ENCODE data around the gene TTC21A. TPM values are rescaled to one million over a fixed set of nuclear protein-coding genes. Genes with fewer than 3 reads are reported as not detected.

Gene TTC21A
- polyA plus RNA-seq, 4 donors, result 1.7 to 12.7 (median 7.0) TPM

DNA sequence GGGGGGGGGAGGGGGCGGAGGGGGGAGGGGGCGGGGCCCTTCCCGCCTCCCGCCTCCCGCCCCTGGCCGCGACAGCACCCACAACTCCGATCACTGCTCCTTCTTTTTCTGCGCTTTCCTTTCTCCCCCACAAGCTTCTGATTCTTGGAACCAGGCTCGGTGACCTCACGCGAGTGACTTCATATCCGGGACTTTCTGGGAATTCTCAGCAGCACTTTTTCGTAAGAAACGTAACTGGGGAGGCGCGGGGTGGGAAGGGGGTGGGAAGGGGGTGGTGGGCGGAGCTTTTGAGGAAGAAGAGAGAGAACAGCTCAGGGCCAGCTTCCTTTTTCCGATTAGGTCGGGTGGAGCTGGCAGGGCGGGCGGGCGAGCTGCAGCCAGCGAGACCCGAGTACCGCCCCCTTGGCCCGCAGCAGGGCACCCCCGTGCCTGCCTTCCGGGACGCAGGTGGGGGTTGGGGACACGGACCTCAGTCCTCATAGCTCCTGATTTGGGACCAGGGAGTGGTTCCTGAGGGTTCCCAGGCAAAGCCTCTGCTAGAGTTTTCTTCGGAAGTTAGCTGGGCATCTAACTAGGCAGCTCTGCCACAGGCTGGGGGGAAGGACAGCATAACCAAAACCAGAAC lies 70.3 kb downstream of the TTC21A start:
- WGBS, 3 donors, result 1% methylated on average over 20 to 30 of the region's 32 CpGs
- DNase-seq, result peak; percentile 68 to 92
- FAIRE-seq, result no peak

DNA sequence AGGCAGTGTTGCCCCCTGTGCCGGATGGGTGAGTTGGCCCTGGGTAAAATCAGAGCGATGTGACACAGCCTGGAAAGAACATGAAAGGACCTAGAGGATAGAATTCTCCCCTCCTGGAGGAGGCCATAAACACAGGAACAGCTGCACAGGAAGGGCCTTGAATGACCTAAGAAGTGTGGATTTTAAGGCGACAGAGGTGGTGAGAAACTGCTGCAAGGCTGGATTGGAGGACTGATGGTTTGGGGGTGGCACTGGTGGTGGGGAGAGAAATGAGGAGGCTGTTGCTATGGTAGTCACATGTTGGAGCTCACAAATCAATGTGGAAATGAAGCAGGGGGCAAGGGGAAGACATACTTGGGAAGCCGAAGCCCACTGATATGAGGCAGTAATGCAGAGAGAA lies 71.1 kb downstream of the TTC21A start:
- Histone ChIP-seq H3K27me3 (ENCODE audit: control insufficient read depth in 3 of 3, insufficient read depth in 3 of 3, low read length in 3 of 3) (no peaks in the 10 kb centered on the region), H3K4me3 (ENCODE audit: low read depth in 1 of 3, low read length in 3 of 3) (peak overlapping the region in 1 of 3 donors; percentile 72)

More for the DNA sequence above, 70.3 kb downstream of the TTC21A start:
- Histone ChIP-seq H3K27ac (ENCODE audit: low read depth in 1 of 3, low read length in 2 of 3) (peak overlapping the region; percentile 37 to 95 (median 92)), H3K4me3 (ENCODE audit: low read depth in 1 of 3, low read length in 3 of 3) (peak overlapping the region; percentile 27 to 72 (median 41)), H3K27me3 (ENCODE audit: control insufficient read depth in 3 of 3, insufficient read depth in 3 of 3, low read length in 3 of 3) (no peaks in the 10 kb centered on the region), H3K36me3 (ENCODE audit: control insufficient read depth in 3 of 3, insufficient read depth in 2 of 3, low read depth in 1 of 3, low read length in 3 of 3) (no peaks in the 10 kb centered on the region), H3K9me3 (ENCODE audit: control insufficient read depth in 2 of 2, insufficient read depth in 1 of 2, low read depth in 1 of 2, low read length in 1 of 2) (no peaks in the 10 kb centered on the region), H3K4me1 (ENCODE audit: control insufficient read depth in 3 of 3, insufficient read depth in 2 of 3, low read depth in 1 of 3, low read length in 2 of 3) (peaks cover 5 to 35% (median 11%) of the 10 kb centered on the region in 3 donors)

GRCh38 chr3:39180183-39180545 lies 72.7 kb downstream of the TTC21A start:
- Histone ChIP-seq H3K4me3 (ENCODE audit: low read depth in 1 of 3, low read length in 3 of 3) (peak overlapping the region in 1 of 3 donors; percentile 44), H3K9me3 (ENCODE audit: control insufficient read depth in 2 of 2, insufficient read depth in 1 of 2, low read depth in 1 of 2, low read length in 1 of 2) (no peaks in the 10 kb centered on the region), H3K36me3 (ENCODE audit: control insufficient read depth in 3 of 3, insufficient read depth in 2 of 3, low read depth in 1 of 3, low read length in 3 of 3) (no peaks in the 10 kb centered on the region), H3K4me1 (ENCODE audit: control insufficient read depth in 3 of 3, insufficient read depth in 2 of 3, low read depth in 1 of 3, low read length in 2 of 3) (peaks cover 5 to 35% (median 11%) of the 10 kb centered on the region in 3 donors), H3K27me3 (ENCODE audit: control insufficient read depth in 3 of 3, insufficient read depth in 3 of 3, low read length in 3 of 3) (no peaks in the 10 kb centered on the region), H3K27ac (ENCODE audit: low read depth in 1 of 3, low read length in 2 of 3) (peak overlapping the region in 2 of 3 donors; percentile 73 to 91)
- DNase-seq, result peak; percentile 51 to 53
- FAIRE-seq, result no peak
- 9 to 47% (median 16%) methylated on average over 3 of the region's 3 CpGs for WGBS, 3 donors

More for the DNA sequence above, 71.1 kb downstream of the TTC21A start:
- H3K36me3 ChIP-seq (ENCODE audit: control insufficient read depth in 3 of 3, insufficient read depth in 2 of 3, low read depth in 1 of 3, low read length in 3 of 3), result no peaks in the 10 kb centered on the region
- H3K4me1 ChIP-seq (ENCODE audit: control insufficient read depth in 3 of 3, insufficient read depth in 2 of 3, low read depth in 1 of 3, low read length in 2 of 3), result peaks cover 5 to 35% (median 11%) of the 10 kb centered on the region in 3 donors
- FAIRE-seq (no peak), DNase-seq (peak in 1 of 2 donors; percentile 48)
- H3K9me3 ChIP-seq (ENCODE audit: control insufficient read depth in 2 of 2, insufficient read depth in 1 of 2, low read depth in 1 of 2, low read length in 1 of 2), result no peaks in the 10 kb centered on the region
- H3K27ac ChIP-seq (ENCODE audit: low read depth in 1 of 3, low read length in 2 of 3), result peak overlapping the region in 2 of 3 donors; percentile 92 to 95
- 50 to 64% (median 58%) methylated on average over 4 of the region's 4 CpGs for WGBS, 3 donors

DNA sequence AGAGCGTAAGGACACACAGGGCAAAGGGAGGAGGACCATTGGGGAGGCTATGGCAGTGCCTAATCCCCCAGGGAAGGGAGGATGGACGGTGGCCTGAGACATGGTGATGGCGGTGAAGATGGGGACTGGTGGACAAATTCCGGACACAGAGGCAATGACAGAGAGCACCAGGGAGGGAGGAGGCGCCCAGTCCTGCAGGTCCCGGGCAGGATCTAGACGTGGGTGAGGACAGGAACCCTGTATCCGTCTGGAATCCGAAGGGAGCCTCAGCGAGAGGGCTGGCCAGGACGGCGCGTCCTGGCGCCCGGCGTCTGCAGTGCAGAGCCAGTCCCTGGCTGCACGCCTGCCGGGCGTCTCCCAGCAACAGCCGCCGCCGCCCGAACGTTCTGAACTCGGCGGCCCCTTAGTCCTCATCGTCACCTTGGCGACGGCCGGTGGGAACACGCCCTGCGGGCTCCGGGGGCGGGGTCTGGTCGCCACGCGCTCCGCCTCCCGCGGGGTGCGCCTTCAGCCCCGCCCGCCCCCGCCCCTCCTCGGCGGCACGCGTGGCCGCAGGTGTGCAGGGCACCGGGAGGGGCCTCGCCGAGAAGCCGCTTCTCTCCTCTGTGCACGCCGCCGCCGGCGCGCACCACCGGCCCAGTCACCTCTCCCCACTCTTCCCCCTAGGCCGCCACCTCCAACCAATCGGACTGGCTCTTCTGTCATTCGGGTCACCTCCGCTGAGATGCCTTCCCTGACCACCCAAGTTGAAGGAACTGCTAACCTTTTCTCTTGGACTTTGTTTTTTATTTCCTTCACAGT lies 73.3 kb downstream of the TTC21A start:
- peak overlapping the region in 2 of 3 donors; percentile 12 to 44 for H3K4me3 ChIP-seq (ENCODE audit: low read depth in 1 of 3, low read length in 3 of 3)
- H3K27ac ChIP-seq (ENCODE audit: low read depth in 1 of 3, low read length in 2 of 3), result peak overlapping the region in 2 of 3 donors; percentile 73 to 91
- peaks cover 5 to 35% (median 11%) of the 10 kb centered on the region in 3 donors for H3K4me1 ChIP-seq (ENCODE audit: control insufficient read depth in 3 of 3, insufficient read depth in 2 of 3, low read depth in 1 of 3, low read length in 2 of 3)
- FAIRE-seq, result no peak
- peak; percentile 98 for DNase-seq
- no peaks in the 10 kb centered on the region for H3K36me3 ChIP-seq (ENCODE audit: control insufficient read depth in 3 of 3, insufficient read depth in 2 of 3, low read depth in 1 of 3, low read length in 3 of 3)
- no peaks in the 10 kb centered on the region for H3K27me3 ChIP-seq (ENCODE audit: control insufficient read depth in 3 of 3, insufficient read depth in 3 of 3, low read length in 3 of 3)
- WGBS, 3 donors, result 1 to 3% (median 2%) methylated on average over 33 to 64 of the region's 64 CpGs
- H3K9me3 ChIP-seq (ENCODE audit: control insufficient read depth in 2 of 2, insufficient read depth in 1 of 2, low read depth in 1 of 2, low read length in 1 of 2), result no peaks in the 10 kb centered on the region

DNA sequence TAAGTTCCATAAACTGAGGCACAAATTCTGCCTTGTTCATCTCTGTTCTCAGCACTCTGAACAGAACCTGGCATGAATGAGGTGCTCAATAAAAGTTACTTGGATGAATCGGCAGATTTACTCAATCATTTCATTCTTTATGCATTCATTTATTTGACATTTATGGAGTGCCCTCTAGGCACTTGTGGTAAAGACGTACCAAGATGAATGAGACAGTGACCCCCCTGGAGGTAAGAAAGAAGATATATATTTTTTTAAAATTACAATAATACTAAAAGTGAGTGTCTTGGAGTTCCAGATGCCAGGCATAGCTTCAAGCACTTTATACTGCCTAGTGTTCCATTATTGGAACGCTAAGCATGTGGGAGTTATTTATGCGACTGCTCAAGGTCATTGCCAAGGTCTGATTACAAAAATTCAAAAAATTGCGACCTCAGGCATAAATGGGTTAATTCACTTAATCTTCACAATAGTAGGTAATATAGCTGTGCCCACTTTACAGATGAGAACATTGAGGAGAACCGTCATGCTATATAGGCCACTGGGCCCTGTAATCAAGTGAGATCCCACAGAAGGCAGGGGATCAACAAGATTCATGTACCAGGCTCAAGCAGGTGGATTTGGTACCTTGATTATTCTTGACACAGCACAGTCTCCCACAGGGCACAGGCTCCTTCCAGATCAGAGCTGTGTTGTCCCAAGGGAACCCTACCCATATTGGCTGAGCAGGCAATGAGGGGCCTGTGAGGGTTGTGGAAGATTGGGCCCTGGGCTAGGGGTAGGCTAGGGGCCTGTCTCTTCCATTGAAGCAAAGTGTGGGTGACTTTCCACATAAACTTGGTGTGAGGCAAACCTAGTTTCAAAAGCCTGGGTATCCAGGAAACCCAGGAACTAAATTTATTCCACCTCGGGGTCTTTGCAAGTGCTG lies 74.2 kb downstream of the TTC21A start:
- FAIRE-seq (no peak), DNase-seq (no peak)
- peak overlapping the region in 2 of 3 donors; percentile 58 to 71 for H3K27ac ChIP-seq (ENCODE audit: low read depth in 1 of 3, low read length in 2 of 3)
- H3K36me3 ChIP-seq (ENCODE audit: control insufficient read depth in 3 of 3, insufficient read depth in 2 of 3, low read depth in 1 of 3, low read length in 3 of 3), result no peaks in the 10 kb centered on the region
- 73 to 84% (median 76%) methylated on average over 7 of the region's 7 CpGs for WGBS, 3 donors
- no peaks in the 10 kb centered on the region for H3K9me3 ChIP-seq (ENCODE audit: control insufficient read depth in 2 of 2, insufficient read depth in 1 of 2, low read depth in 1 of 2, low read length in 1 of 2)
- no peak overlapping the region for H3K4me3 ChIP-seq (ENCODE audit: low read depth in 1 of 3, low read length in 3 of 3)
- no peaks in the 10 kb centered on the region for H3K27me3 ChIP-seq (ENCODE audit: control insufficient read depth in 3 of 3, insufficient read depth in 3 of 3, low read length in 3 of 3)
- peaks cover 5 to 35% (median 11%) of the 10 kb centered on the region in 3 donors for H3K4me1 ChIP-seq (ENCODE audit: control insufficient read depth in 3 of 3, insufficient read depth in 2 of 3, low read depth in 1 of 3, low read length in 2 of 3)

GRCh38 chr3:39183211-39184080 lies 76.0 kb downstream of the TTC21A start:
- Histone ChIP-seq H3K4me3 (ENCODE audit: low read depth in 1 of 3, low read length in 3 of 3) (no peak overlapping the region), H3K27me3 (ENCODE audit: control insufficient read depth in 3 of 3, insufficient read depth in 3 of 3, low read length in 3 of 3) (no peaks in the 10 kb centered on the region), H3K4me1 (ENCODE audit: control insufficient read depth in 3 of 3, insufficient read depth in 2 of 3, low read depth in 1 of 3, low read length in 2 of 3) (peaks cover 4 to 26% (median 9%) of the 10 kb centered on the region in 3 donors), H3K27ac (ENCODE audit: low read depth in 1 of 3, low read length in 2 of 3) (peak overlapping the region in 2 of 3 donors; percentile 17 to 46), H3K36me3 (ENCODE audit: control insufficient read depth in 3 of 3, insufficient read depth in 2 of 3, low read depth in 1 of 3, low read length in 3 of 3) (no peaks in the 10 kb centered on the region), H3K9me3 (ENCODE audit: control insufficient read depth in 2 of 2, insufficient read depth in 1 of 2, low read depth in 1 of 2, low read length in 1 of 2) (no peaks in the 10 kb centered on the region)
- WGBS, 3 donors, result 75 to 87% (median 82%) methylated on average over 11 to 12 of the region's 12 CpGs
- FAIRE-seq (no peak), DNase-seq (peak in 1 of 2 donors; percentile 19)

DNA sequence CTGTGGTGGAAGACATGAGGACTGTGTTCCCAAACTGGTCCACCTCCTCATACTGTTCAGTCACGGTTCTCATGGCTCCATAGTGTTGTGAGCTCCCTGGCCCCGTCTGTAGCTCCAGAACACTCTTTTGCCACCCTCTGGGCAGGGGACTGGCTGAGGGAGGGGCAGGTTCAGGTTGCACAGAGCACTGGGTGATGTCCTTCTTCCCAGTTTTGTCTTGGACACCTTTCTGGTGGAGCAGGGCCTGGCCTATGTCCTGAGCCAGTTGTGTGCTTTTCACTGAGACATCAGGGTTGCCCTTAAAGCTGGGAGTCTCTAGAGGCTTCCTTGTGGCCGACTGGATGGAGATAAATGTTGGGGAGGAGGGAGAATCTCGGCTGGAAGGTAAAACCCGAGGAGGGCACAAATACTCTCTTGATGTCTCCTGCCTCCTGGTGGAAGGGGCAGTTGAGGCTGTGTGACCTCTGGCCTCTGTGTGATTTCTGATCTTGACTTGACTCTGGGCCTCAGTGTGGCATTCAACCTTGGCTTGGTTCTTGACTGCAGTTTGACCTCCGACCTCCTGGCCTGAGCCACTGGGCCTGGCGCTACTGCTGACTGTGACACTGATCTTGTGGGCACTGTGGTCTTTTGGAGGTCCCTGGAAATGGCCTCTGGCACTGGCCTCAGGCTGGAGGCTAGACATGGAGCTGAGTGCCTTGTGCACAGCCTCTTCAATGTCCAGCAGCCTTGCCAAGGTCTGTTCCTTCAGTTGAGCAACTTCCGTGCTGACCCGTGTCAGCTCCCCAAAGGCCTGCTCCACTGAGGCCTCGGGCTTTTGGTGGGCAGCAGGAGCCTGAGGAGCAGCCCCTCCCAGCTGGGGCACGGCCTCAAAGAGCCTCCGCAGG lies 76.8 kb downstream of the TTC21A start:
- no peaks in the 10 kb centered on the region for H3K9me3 ChIP-seq (ENCODE audit: control insufficient read depth in 2 of 2, insufficient read depth in 1 of 2, low read depth in 1 of 2, low read length in 1 of 2)
- H3K4me3 ChIP-seq (ENCODE audit: low read depth in 1 of 3, low read length in 3 of 3), result no peak overlapping the region
- H3K4me1 ChIP-seq (ENCODE audit: control insufficient read depth in 3 of 3, insufficient read depth in 2 of 3, low read depth in 1 of 3, low read length in 2 of 3), result peaks cover 2 to 17% (median 6%) of the 10 kb centered on the region in 3 donors
- H3K27me3 ChIP-seq (ENCODE audit: control insufficient read depth in 3 of 3, insufficient read depth in 3 of 3, low read length in 3 of 3), result no peaks in the 10 kb centered on the region
- 75 to 89% (median 87%) methylated on average over 12 of the region's 12 CpGs for WGBS, 3 donors
- no peaks in the 10 kb centered on the region for H3K36me3 ChIP-seq (ENCODE audit: control insufficient read depth in 3 of 3, insufficient read depth in 2 of 3, low read depth in 1 of 3, low read length in 3 of 3)
- FAIRE-seq (no peak), DNase-seq (no peak)
- no peak overlapping the region for H3K27ac ChIP-seq (ENCODE audit: low read depth in 1 of 3, low read length in 2 of 3)

Data from small intestine (tissue), 7 donors.